Activated CD4-positive, alpha-beta memory T cell treated with anti-CD3 and anti-CD28 coated beads for 36 hours (primary cell): ENCODE data around the gene FUT8. TPM values are rescaled to one million over a fixed set of nuclear protein-coding genes. Genes with fewer than 3 reads are reported as not detected.

Experiments
- CTCF ChIA-PET: fragments of 350-600 bp; sonication (Branson Sonifier 250); formaldehyde crosslinking; loops from one replicate; lab custom pipeline; 2021; ENCODE audit warnings: antibody characterized with exemption, inconsistent platforms; lab: Charles Lee
- POLR2A ChIA-PET: fragments of 350-600 bp; sonication (Branson Sonifier 250); formaldehyde crosslinking; loops from one replicate; lab custom pipeline; 2021; ENCODE audit warnings: antibody characterized with exemption; lab: Charles Lee
- DNase-seq: peaks from one replicate; pipeline ENCODE4 v3.0.0-alpha.2; 2020
- H3K27ac Mint-ChIP-seq: one replicate; pipeline ENCODE4 v1.8.0; 2021; ENCODE audit warnings: mixed read lengths
- H3K27me3 Mint-ChIP-seq: one replicate; pipeline ENCODE4 v1.8.0; 2021; ENCODE audit warnings: mixed read lengths
- H3K36me3 Mint-ChIP-seq: one replicate; pipeline ENCODE4 v1.8.0; 2021; ENCODE audit warnings: mixed read lengths
- H3K4me1 Mint-ChIP-seq: one replicate; pipeline ENCODE4 v1.8.0; 2021; ENCODE audit warnings: low read depth, mixed read lengths
- H3K4me3 Mint-ChIP-seq: one replicate; pipeline ENCODE4 v1.8.0; 2021; ENCODE audit warnings: mild to moderate bottlenecking, mixed read lengths
- H3K9me3 Mint-ChIP-seq: one replicate; pipeline ENCODE4 v1.8.0; 2021; ENCODE audit warnings: mixed read lengths
- intact Hi-C: fragments of 100-400 bp; cut with micrococcal nuclease; formaldehyde crosslinking; loops from one replicate; pipeline ENCODE4 v1.15.1; 2023
- total RNA-seq, 2 experiments: library from RNA; stranded (reverse); gene quantifications; one replicate each; pipeline ENCODE4 v1.2.3, GENCODE V29; 2021

FUT8 gene
- total RNA-seq, 2 experiments from 2014 or later, result 50.7 to 51.4 TPM

- ChIA-PET CTCF (interaction anchor here (1.0 to 2.8 kb wide), 2 partner anchors 17 to 392 kb away, joined by 3 to 8 read pairs; no protein-coding TSS in a partner anchor), POLR2A (interaction anchor here (0.6 kb wide), 1 partner anchor 1173 kb away, joined by 3 read pairs; no protein-coding TSS in a partner anchor)
- H3K36me3 Mint-ChIP-seq, result peaks cover 10% of the 10 kb centered on the region
Measured at GRCh38 chr14:65432361-65432948, 19.9 kb downstream of the FUT8 start.

GRCh38 chr14:65433157-65433556, 20.6 kb downstream of the FUT8 start:
- peak overlapping the region; percentile 47 for H3K27ac Mint-ChIP-seq
- no peaks in the 10 kb centered on the region for H3K27me3 Mint-ChIP-seq
- H3K36me3 Mint-ChIP-seq, result peaks cover 10% of the 10 kb centered on the region
- CTCF ChIA-PET, result interaction anchor here (0.7 to 2.8 kb wide), 4 partner anchors 18 to 391 kb away, joined by 3 to 8 read pairs (median 4); no protein-coding TSS in a partner anchor
- no peak for DNase-seq
- intact Hi-C loops, result no loop called here
- POLR2A ChIA-PET, result no interaction called here
- H3K4me1 Mint-ChIP-seq, result peaks cover 51% of the 10 kb centered on the region
- H3K4me3 Mint-ChIP-seq, result no peak overlapping the region
- H3K9me3 Mint-ChIP-seq, result peaks cover 2% of the 10 kb centered on the region

More at GRCh38 chr14:65432361-65432948, 19.9 kb downstream of the FUT8 start:
- Mint-ChIP-seq H3K4me3 (no peak overlapping the region), H3K27me3 (no peaks in the 10 kb centered on the region), H3K27ac (no peak overlapping the region), H3K4me1 (peaks cover 44% of the 10 kb centered on the region), H3K9me3 (peaks cover 2% of the 10 kb centered on the region)
- intact Hi-C loops, result no loop called here
- DNase-seq, result no peak

GRCh38 chr14:65433646-65434045, 21.1 kb downstream of the FUT8 start:
- H3K4me3 Mint-ChIP-seq, result no peak overlapping the region

GRCh38 chr14:65434216-65434850, 21.8 kb downstream of the FUT8 start:
- intact Hi-C loops, result no loop called here
- Mint-ChIP-seq H3K27ac (no peak overlapping the region), H3K27me3 (no peaks in the 10 kb centered on the region), H3K9me3 (peaks cover 2% of the 10 kb centered on the region), H3K4me1 (peaks cover 54% of the 10 kb centered on the region), H3K4me3 (no peak overlapping the region), H3K36me3 (peaks cover 10% of the 10 kb centered on the region)
- CTCF ChIA-PET, result interaction anchor here (1.1 to 2.8 kb wide), 3 partner anchors 19 to 67 kb away, joined by 3 to 8 read pairs (median 5); no protein-coding TSS in a partner anchor
- no peak for DNase-seq
- POLR2A ChIA-PET, result no interaction called here

More at GRCh38 chr14:65433646-65434045, 21.1 kb downstream of the FUT8 start:
- Mint-ChIP-seq H3K4me1 (peaks cover 53% of the 10 kb centered on the region), H3K27ac (peak overlapping the region; percentile 23), H3K36me3 (peaks cover 10% of the 10 kb centered on the region), H3K9me3 (peaks cover 2% of the 10 kb centered on the region), H3K27me3 (no peaks in the 10 kb centered on the region)
- ChIA-PET CTCF (interaction anchor here (0.7 to 2.8 kb wide), 5 partner anchors 19 to 391 kb away, joined by 3 to 8 read pairs (median 3); no protein-coding TSS in a partner anchor), POLR2A (no interaction called here)
- intact Hi-C loops, result no loop called here
- DNase-seq, result no peak

GRCh38 chr14:65438266-65438933, 25.9 kb downstream of the FUT8 start:
- H3K27me3 Mint-ChIP-seq, result no peaks in the 10 kb centered on the region

GRCh38 chr14:65439117-65439516, 26.6 kb downstream of the FUT8 start:
- POLR2A ChIA-PET, result no interaction called here
- Mint-ChIP-seq H3K27me3 (no peaks in the 10 kb centered on the region), H3K27ac (no peak overlapping the region), H3K36me3 (peaks cover 9% of the 10 kb centered on the region), H3K4me3 (no peak overlapping the region), H3K9me3 (peaks cover 2% of the 10 kb centered on the region), H3K4me1 (peaks cover 29% of the 10 kb centered on the region)
- CTCF ChIA-PET, result interaction anchor here (1.0 kb wide), 1 partner anchor 24 kb away, joined by 7 read pairs; no protein-coding TSS in a partner anchor
- no peak for DNase-seq
- intact Hi-C loops, result loop anchor here (5.0 kb wide), 1 partner anchor 38 kb away; no protein-coding TSS in a partner anchor

More at GRCh38 chr14:65438266-65438933, 25.9 kb downstream of the FUT8 start:
- Mint-ChIP-seq H3K4me3 (no peak overlapping the region), H3K27ac (peak overlapping the region; percentile 76), H3K36me3 (peaks cover 8% of the 10 kb centered on the region), H3K9me3 (peaks cover 2% of the 10 kb centered on the region), H3K4me1 (peaks cover 32% of the 10 kb centered on the region)
- ChIA-PET POLR2A (interaction anchor here (0.6 kb wide), 1 partner anchor 24 kb away, joined by 3 read pairs; no protein-coding TSS in a partner anchor), CTCF (interaction anchor here (0.8 to 1.9 kb wide), 5 partner anchors 9 to 519 kb away, joined by 3 to 7 read pairs (median 4); no protein-coding TSS in a partner anchor)
- DNase-seq, result no peak
- intact Hi-C loops, result loop anchor here (1.0 to 5.0 kb wide), 3 partner anchors 24 to 267 kb away; no protein-coding TSS in a partner anchor

GRCh38 chr14:65440230-65440629, 27.7 kb downstream of the FUT8 start:
- Mint-ChIP-seq H3K27me3 (no peaks in the 10 kb centered on the region), H3K27ac (no peak overlapping the region), H3K9me3 (peaks cover 7% of the 10 kb centered on the region), H3K36me3 (peaks cover 12% of the 10 kb centered on the region), H3K4me3 (no peak overlapping the region), H3K4me1 (peaks cover 35% of the 10 kb centered on the region)
- POLR2A ChIA-PET, result no interaction called here
- DNase-seq, result no peak
- CTCF ChIA-PET, result no interaction called here
- intact Hi-C loops, result no loop called here

- Mint-ChIP-seq H3K27me3 (no peaks in the 10 kb centered on the region), H3K4me1 (peaks cover 28% of the 10 kb centered on the region), H3K4me3 (no peak overlapping the region), H3K27ac (no peak overlapping the region), H3K9me3 (peaks cover 5% of the 10 kb centered on the region), H3K36me3 (peaks cover 17% of the 10 kb centered on the region)
- intact Hi-C loops, result loop anchor here (2.0 kb wide), 1 partner anchor 19 kb away; no protein-coding TSS in a partner anchor
- DNase-seq, result no peak
- POLR2A ChIA-PET, result interaction anchor here (1.0 to 1.4 kb wide), 2 partner anchors 32 kb away, joined by 4 read pairs; no protein-coding TSS in a partner anchor
- CTCF ChIA-PET, result interaction anchor here (0.6 to 1.6 kb wide), 5 partner anchors 9 to 547 kb away, joined by 3 to 7 read pairs (median 5); no protein-coding TSS in a partner anchor
Measured at GRCh38 chr14:65444230-65444629, 31.7 kb downstream of the FUT8 start.

GRCh38 chr14:65446159-65446558, 33.6 kb downstream of the FUT8 start:
- DNase-seq, result no peak
- peaks cover 5% of the 10 kb centered on the region for H3K9me3 Mint-ChIP-seq
- no peak overlapping the region for H3K27ac Mint-ChIP-seq
- no peaks in the 10 kb centered on the region for H3K27me3 Mint-ChIP-seq
- ChIA-PET CTCF (no interaction called here), POLR2A (no interaction called here)
- no peak overlapping the region for H3K4me3 Mint-ChIP-seq
- intact Hi-C loops, result no loop called here
- H3K36me3 Mint-ChIP-seq, result peaks cover 20% of the 10 kb centered on the region
- peaks cover 30% of the 10 kb centered on the region for H3K4me1 Mint-ChIP-seq

GRCh38 chr14:65449647-65450046, 37.1 kb downstream of the FUT8 start:
- Mint-ChIP-seq H3K4me1 (peaks cover 33% of the 10 kb centered on the region), H3K4me3 (no peak overlapping the region), H3K36me3 (peaks cover 29% of the 10 kb centered on the region), H3K27me3 (no peaks in the 10 kb centered on the region), H3K9me3 (peaks cover 6% of the 10 kb centered on the region), H3K27ac (no peak overlapping the region)
- POLR2A ChIA-PET, result no interaction called here
- no peak for DNase-seq
- CTCF ChIA-PET, result no interaction called here
- intact Hi-C loops, result no loop called here

- ChIA-PET CTCF (interaction anchor here (0.9 kb wide), 1 partner anchor 10 kb away, joined by 3 read pairs; no protein-coding TSS in a partner anchor), POLR2A (no interaction called here)
- intact Hi-C loops, result no loop called here
- Mint-ChIP-seq H3K27ac (no peak overlapping the region), H3K36me3 (peaks cover 51% of the 10 kb centered on the region), H3K27me3 (no peaks in the 10 kb centered on the region), H3K4me1 (peaks cover 13% of the 10 kb centered on the region), H3K4me3 (no peak overlapping the region), H3K9me3 (peaks cover 7% of the 10 kb centered on the region)
- DNase-seq, result no peak
Measured at GRCh38 chr14:65453807-65454480, 41.4 kb downstream of the FUT8 start.
